ES-I3 (cell line): ENCODE measurements around the gene FAM78A.

ENCODE experiments used
- H3K36me3 ChIP-seq: 2 replicates; pipeline ENCODE4 v1.6.1; 2013; ENCODE audit warnings: mild to moderate bottlenecking, low read length, control low read depth, moderate library complexity; ENCODE audit not compliant: insufficient read depth
- H3K4me1 ChIP-seq: 2 replicates; pipeline ENCODE4 v1.6.1; 2013; ENCODE audit warnings: mild to moderate bottlenecking, control low read depth, low read length; ENCODE audit not compliant: insufficient read depth
- H3K9ac ChIP-seq: 2 replicates; pipeline ENCODE4 v1.6.1; 2013; ENCODE audit warnings: low read depth, mild to moderate bottlenecking, low read length, moderate library complexity
- H3K9me3 ChIP-seq: 2 replicates; pipeline ENCODE4 v1.6.1; 2013; ENCODE audit warnings: mild to moderate bottlenecking, low read length, moderate library complexity; ENCODE audit not compliant: control insufficient read depth, insufficient read depth

The FAM78A gene

DNA sequence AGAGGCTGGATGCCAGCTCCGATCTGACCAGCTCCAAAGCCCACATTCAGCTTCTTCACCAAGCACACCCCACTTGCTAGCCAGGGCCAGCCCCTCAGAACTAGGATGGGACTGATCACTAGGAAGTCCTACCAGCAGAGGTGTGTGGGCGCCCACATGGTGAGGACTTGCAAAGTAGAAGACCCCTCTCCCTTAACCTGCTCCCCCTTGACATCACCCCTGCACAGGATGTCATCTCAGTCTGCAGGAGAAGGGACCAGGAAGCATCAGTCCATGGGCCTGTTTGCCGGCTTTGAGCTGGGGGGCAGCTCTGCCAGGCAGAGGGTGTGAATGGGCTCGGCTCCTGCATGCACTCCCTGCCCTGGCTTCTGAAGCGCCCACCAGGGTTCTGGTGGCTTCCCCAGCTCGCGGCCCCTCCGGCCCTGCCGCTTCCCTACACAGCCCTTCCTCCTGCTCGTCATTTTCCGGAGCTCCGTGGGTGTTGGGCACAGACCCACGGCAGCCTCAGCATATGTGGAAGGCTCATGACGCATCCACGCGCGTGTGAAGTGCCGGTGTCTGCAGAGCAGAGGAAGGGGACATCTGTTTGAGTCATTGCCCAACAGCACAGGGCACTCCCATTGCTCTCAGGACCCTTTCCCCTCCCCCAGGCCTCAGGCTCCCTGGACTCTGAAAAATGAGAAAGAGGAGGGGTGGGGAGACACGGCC lies 3.7 kb upstream of the FAM78A start:
- H3K9me3 ChIP-seq: no peaks in the 10 kb centered on the region
- H3K9ac ChIP-seq: no peak overlapping the region
- peaks cover 10% of the 10 kb centered on the region; the same call in 1 of the 2 replicates for H3K4me1 ChIP-seq
- H3K36me3 ChIP-seq: no peaks in the 10 kb centered on the region

DNA sequence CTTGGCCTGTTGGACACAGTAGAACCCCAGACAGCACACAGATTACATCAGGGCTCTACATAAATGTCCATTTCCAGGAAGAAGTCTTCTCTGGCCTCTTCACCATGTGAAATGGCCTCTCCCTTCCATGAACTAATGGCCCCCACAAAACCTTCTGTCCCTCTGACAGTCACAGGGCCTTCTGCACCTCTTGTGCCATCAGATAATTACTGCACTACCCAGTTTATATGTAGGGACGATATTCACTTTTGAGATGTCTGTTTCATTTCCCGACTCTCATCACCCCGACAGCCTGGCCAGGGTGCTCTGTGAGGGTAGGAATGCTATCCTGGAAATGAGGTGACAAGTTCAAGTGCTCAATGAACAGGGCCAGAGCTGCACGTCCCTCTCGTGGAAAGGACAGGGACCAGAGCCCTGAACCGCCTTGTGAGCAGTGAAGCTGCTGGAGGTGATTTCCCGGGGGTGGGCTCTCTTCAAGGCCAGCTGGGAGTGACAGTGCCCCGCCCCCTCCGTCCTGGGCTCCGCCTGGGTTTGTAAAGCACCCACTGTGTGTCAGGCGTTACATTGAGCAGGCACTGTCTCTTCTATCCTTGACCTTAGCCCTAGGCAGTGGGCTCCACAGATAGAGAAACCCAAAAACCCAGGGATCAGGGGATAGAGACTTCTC lies 3.0 kb upstream of the FAM78A start:
- H3K36me3 ChIP-seq: no peaks in the 10 kb centered on the region
- H3K9me3 ChIP-seq: no peaks in the 10 kb centered on the region
- H3K4me1 ChIP-seq: peaks cover 11% of the 10 kb centered on the region
- no peak overlapping the region for H3K9ac ChIP-seq

DNA sequence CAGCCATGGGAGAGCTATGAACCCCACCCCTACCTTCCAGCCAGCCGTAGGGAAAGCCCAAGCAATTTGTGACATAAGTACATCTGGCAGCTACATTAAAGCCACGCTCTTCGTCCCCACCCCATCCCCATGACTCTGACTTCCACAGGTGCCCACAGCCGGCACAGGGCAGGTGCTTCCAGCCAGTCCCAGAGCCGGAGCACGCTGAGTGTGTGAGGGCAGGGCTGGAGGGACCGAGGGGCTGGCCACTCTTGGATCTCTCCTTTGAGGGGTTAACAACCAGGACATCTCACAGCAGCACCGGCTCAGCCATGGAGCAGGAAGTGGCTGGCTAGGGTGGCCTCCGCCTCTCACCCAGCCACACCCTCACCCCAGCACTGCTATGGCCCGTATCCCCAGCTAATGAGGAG lies 2.4 kb upstream of the FAM78A start:
- Histone ChIP-seq H3K9ac (no peak overlapping the region), H3K9me3 (no peaks in the 10 kb centered on the region), H3K36me3 (no peaks in the 10 kb centered on the region), H3K4me1 (peaks cover 17% of the 10 kb centered on the region)

DNA sequence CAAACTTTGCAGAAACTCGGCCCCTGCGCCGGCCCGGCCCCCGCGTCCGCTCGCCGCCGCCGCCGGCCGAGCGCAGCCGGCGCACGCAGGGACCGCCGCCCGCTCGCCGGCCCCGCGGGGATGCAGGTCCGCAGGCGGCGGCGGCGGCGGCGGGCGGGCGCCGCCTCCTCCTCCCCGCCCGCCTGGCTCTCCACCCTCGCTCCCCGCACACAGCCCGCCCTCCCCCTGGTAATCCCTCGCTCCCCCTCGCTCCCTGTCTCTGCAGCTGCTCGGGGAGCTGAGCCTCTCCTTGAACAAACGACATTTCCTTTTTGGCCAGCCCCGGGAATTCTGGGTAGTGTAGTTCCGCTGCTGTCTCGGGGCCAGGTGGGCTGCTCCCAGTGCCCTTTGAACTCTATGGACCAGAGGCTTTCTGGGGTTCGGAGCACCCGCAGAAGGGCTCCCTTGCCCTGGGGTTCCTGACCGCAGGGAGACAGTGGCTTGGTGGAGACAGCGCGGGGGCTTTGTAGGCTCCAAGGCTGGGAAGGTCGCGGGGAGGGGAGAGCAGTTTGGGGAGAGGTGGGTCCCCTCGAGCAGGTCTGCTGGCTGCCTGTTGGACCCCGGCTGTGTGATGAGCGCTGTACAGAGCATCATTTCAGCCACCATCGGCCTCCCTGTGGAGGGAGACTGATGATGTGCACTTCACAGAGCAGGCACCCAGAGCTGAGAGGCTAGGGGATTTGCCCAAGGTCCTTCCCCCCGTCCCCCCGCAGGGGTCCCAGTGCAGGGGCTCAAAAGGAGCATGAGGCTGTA lies 1.8 kb upstream of the FAM78A start:
- peaks cover 20% of the 10 kb centered on the region for H3K4me1 ChIP-seq
- no peaks in the 10 kb centered on the region for H3K36me3 ChIP-seq
- H3K9me3 ChIP-seq: no peaks in the 10 kb centered on the region
- H3K9ac ChIP-seq: peak overlapping the region; percentile 48; the same call in 1 of the 2 replicates

DNA sequence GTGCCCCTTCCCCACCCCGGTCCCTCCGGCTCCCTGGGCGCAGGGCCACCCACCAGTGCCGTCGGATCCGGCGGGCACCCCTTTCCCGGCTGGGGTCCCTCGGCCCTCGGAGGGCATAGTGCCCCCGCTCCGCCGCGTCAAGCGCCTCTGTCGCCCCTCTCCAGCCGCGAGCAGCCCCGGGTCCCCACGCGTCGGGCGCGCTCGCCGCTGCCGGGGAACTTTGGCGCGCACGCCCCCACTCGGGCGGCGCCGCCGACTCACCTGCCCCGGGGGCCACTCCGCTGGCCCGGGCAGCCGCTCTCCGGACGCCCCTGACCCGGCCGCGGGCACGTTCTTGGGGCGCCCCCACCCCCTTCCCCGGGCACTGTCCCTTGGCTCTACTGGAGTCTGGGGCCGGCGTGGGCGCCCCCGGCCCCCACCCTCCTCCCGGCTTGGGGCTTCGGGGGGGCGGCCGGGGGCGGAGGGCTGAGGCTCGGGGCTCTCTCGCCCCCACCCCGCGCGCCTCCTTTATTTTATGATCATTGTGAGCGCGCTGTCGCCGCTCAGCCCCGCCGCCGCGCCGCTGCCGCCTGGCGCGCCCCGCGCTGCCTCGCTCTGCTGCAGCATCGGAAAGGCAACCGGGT lies 1.1 kb upstream of the FAM78A start:
- Histone ChIP-seq H3K36me3 (no peaks in the 10 kb centered on the region), H3K9ac (peak overlapping the region; percentile 48; the same call in 1 of the 2 replicates), H3K4me1 (peaks cover 20% of the 10 kb centered on the region), H3K9me3 (no peaks in the 10 kb centered on the region)

DNA sequence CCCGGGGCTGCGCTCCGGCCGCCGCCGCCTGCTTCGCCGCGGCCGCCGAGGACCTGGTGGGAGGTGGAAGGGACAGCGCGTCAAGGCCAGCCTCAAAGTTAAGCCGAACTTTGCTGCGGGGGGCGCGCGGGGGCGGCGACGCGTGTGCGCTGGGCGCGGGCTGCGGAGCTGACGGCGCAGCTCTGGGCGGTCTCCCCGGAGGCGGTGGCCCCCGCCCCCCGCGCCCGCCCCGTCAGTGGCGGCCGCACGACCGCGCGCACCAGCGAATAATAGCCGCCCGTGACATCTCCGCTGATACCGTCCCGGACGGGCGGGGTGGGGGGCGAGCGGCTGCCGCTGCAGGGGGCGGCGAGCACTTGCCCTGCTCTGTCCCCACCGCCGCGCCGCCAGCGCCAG lies 579 bp upstream of the FAM78A start:
- Histone ChIP-seq H3K9ac (peak overlapping the region; percentile 48; the same call in 1 of the 2 replicates), H3K36me3 (no peaks in the 10 kb centered on the region), H3K9me3 (no peaks in the 10 kb centered on the region), H3K4me1 (peaks cover 20% of the 10 kb centered on the region)

DNA sequence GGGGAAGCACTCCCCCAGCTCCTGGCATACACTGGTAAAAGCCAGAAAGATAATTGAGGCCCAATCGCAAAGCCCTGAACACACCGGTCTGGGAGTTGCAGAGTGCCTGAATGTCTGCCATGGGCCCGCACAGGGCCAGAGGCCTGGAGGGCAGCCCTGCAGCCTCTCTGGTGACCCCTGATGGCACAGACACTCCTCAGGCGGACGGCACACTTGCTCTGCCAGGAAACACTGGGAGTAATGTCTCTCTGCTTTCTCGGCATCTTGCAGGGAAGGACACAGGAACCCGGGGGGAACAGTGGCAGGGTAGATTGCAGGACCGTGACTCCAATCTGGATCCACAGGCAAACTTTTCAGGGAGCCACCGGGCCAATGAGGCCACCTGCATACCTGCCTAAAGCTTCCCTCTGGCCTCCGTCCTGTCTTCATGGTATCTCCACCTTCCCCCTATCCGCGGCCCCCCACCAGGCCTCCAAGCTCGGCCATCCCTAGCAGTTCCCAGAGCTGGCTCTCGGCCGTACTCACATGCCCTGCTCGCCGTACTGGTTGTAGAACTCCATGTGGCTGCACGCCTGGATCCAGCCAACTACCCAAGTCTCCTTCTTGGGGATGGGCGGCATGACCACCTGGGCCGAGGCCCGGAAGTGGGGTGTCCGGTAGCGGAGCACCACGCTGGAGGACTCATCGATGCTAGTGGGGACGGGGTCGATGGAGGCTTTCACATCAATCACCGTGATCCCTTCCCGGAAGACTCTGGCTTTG lies 797 bp downstream of the FAM78A start:
- Histone ChIP-seq H3K4me1 (peaks cover 20% of the 10 kb centered on the region), H3K9ac (peak overlapping the region; percentile 48; the same call in 1 of the 2 replicates), H3K9me3 (no peaks in the 10 kb centered on the region), H3K36me3 (no peaks in the 10 kb centered on the region)

DNA sequence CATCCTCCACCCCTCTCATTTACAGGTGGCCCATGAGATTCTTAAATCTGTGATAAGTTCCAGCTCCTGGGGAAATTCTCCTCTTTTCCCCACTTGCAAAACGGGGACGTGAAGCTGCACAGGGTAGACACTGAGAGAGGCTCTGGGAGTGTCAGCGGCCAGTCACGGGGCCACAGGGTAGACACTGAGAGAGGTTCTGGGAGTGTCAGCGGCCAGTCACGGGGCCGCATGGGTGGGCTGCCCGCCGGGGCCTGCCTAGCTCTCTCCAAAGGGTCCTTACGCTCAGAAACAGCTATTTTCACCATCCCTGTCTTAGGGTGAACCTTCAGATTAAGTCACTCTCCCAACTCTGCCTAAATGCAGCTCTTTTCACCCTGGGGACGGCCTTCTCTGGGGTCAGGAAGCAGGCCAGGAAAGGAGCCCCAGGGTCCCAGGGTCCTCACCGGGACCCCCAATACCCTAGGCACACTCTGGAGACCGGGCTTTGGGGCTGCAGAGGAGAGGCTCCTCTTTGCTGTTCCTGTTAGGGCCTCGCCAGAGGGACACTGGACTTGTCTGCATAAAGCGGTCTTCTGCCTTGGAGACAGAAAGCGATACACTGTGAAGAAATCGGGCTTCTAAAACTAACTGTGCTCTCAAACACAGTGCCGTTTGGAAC lies 1.5 kb downstream of the FAM78A start:
- no peaks in the 10 kb centered on the region for H3K36me3 ChIP-seq
- H3K9ac ChIP-seq: no peak overlapping the region
- peaks cover 24% of the 10 kb centered on the region for H3K4me1 ChIP-seq
- H3K9me3 ChIP-seq: no peaks in the 10 kb centered on the region

DNA sequence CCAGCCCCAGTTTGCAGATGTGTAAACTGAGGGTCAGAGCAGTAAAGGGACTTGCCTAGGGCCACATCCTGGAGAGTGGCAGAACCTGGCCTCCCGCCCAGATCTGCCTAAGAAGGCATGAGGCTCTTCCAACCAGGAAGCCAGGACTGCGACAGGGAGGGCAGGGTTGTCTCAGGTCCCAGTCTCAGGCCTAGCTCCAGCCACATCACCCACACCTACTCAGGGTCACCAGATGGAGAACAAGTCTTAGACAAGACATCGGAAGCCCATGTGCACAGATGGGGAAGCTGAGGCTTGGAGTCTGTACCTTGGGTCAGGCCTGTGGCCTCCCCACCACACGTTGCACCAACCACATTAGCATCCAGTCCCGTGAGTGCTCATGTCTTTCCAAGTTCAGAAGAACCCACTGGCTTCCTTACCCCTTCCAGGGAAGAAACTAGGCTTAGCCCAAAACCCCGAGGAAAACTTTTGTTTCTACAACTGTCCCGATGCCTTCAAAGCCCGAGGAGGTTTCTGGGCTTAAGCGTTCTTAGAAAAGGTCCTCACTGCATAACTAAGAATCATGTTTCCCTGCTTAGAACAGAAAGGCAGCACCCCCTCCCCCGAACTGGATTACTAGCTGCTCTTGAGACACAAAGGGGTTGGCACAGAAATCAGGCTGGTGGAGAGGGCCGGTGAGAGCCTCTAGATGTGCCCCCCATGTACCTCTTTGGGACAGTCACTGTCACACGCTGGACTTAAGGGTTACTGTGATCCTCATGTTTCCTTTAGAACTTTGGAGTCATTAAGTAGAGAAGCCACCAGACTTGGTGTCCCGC lies 2.2 kb downstream of the FAM78A start:
- H3K9ac ChIP-seq: no peak overlapping the region
- peaks cover 24% of the 10 kb centered on the region for H3K4me1 ChIP-seq
- no peaks in the 10 kb centered on the region for H3K9me3 ChIP-seq
- H3K36me3 ChIP-seq: no peaks in the 10 kb centered on the region

DNA sequence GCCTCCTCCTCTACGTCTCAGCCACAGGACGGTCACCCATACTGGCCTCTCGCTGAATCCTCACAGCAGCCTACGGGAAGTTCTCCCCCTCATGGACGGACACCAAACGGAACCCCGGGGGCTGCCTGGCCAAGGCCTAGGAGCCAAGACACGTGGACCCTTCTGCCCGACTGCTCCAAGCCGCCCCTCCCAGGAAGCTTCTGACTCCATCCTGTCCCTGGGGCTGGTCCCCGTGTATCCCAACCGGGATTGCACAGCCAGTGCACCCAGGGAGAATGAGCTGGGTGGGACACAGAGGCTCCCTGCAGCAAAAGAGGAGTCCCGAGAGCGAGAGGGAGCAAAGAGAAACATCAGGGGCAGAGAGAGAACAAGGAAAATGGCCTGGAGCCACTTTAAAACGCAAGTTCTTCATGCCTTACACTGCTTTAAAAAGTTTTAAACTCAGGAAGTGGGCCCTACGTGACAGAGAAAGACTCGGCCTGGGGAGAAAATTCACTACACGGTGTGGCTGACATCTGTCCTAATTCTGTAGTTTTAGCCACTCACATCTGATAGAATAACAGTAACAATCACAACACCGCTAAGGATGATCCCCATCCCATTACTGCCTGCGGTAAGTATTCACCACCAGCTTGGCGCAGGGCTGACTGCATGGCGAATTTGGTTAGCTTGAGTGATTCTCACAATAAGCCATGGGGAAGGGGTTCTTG lies 3.0 kb downstream of the FAM78A start:
- H3K4me1 ChIP-seq: peaks cover 24% of the 10 kb centered on the region
- H3K36me3 ChIP-seq: no peaks in the 10 kb centered on the region
- no peaks in the 10 kb centered on the region for H3K9me3 ChIP-seq
- no peak overlapping the region for H3K9ac ChIP-seq

DNA sequence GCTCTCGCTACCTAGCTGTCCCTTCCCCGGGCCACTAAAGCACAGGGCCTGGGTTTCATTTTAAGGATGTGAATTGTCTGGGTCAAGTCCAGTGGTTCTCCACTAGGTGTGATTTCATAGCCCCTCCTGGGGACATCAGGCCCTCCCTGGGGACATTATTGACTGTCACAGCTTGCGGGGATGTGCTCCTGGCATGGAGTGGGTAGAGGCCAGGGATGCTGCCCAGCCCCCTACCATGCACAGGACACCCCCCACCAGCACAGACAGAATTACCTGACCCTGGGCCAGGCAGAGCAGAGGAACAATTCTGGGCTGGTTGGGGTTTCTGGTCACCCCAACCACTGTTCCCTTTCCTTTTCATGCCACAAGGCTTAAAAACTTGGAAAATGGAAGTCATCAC lies 4.1 kb downstream of the FAM78A start:
- H3K9me3 ChIP-seq: no peaks in the 10 kb centered on the region
- H3K36me3 ChIP-seq: no peaks in the 10 kb centered on the region
- peaks cover 24% of the 10 kb centered on the region for H3K4me1 ChIP-seq
- no peak overlapping the region for H3K9ac ChIP-seq

DNA sequence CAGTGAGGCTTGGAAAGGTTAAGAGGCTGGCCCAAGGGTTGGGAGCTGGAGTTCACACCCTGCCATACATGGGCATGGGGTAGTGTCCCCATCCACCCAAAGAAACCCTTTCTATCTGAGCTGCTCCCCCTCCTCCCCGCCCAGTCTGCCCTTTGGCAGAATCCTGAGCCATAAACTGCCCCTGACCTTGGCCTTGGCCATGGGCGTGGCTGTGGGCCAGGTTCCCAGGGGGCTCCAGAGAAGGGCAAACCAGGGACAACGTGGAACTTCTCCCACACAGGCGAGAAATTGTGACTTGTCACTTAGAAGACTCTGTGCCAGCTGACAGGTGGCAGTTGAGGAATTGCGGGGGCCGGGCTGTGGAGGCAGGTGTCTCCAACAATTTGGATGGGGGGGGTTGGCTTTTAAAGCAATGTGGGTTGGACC lies 4.8 kb downstream of the FAM78A start:
- Histone ChIP-seq H3K9me3 (no peaks in the 10 kb centered on the region), H3K9ac (no peak overlapping the region), H3K36me3 (no peaks in the 10 kb centered on the region), H3K4me1 (peaks cover 24% of the 10 kb centered on the region)
